Renal pelvis (tissue), 4 donors: ENCODE data around the gene TK1. TPM values are rescaled to one million over a fixed set of nuclear protein-coding genes. Genes with fewer than 3 reads are reported as not detected.

Experiments
- DNase-seq: peaks from one replicate; pipeline ENCODE4 v3.0.0-alpha.2; 2013
- polyA plus RNA-seq, 3 donors: library from polyadenylated mRNA; unstranded; fragments of 120-200 nt; gene quantifications; one replicate each; pipeline ENCODE4 v1.2.1, GENCODE V29; 2013; ENCODE audit not compliant: insufficient read length in 3 of 3

The TK1 gene
- polyA plus RNA-seq, 3 donors: 32.5 to 38.5 (median 33.1) TPM

DNA sequence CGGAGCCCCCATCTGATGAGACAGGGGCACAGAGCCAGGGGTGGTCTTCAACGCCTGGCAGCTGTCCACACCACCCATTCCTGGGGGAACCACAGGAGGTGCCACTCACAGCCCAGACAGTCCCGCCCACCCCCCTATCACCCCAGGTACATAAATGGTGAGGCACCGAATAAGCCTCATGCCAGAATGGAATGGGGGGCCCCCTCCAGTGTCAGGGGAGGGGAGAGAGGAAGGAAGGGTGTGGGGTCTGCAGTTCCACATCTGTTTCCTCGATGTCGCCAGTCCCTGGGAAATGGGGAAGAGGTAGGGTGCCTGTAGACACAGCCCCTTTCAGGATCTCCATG is 60.0 kb downstream of the TK1 start:
- no peak for DNase-seq

DNA sequence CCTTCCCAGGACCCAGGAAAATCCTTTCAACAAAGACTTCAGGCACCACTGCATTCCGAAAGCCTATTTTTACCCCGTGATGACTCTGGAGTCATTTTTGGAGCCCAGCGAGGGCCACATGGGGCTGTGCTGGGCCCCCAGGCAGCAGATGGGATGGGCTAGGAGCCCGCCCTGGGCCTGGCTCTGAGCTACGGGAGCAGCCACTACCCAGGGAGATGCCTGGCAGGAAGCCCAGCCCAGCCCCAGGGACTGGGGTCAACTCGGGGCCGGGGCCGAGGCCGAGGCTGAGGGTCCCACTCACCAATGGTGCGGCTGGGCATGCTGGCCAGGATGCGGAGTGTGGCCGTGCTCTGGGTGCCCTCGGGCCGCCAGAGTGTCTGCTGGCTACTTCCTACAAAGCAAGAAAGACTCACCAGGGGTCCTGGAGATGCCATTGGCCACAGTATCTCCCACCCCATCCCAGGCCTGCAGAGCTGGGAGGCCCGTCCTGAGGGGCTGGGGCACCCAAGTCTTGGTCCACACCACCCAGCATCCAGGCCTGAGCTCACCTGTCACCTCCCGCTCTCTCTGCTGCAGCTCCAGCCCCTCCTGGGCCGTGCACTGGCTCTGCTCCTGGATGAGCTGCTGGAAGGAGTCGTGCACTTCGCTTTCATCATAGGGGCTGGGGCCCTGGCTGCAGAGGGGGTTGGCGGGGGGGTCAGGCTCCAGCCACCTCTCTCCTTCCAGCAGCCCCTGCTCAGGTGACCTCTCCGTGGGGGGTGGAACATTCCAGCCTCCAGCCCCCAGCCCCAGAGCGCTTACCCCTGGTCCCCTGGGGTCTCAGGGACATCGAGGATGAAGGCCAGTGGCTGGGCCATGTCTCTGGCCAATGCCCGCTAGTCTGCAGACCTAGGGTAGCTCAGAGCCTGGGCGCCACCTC is 60.6 kb downstream of the TK1 start:
- DNase-seq: no peak

DNA sequence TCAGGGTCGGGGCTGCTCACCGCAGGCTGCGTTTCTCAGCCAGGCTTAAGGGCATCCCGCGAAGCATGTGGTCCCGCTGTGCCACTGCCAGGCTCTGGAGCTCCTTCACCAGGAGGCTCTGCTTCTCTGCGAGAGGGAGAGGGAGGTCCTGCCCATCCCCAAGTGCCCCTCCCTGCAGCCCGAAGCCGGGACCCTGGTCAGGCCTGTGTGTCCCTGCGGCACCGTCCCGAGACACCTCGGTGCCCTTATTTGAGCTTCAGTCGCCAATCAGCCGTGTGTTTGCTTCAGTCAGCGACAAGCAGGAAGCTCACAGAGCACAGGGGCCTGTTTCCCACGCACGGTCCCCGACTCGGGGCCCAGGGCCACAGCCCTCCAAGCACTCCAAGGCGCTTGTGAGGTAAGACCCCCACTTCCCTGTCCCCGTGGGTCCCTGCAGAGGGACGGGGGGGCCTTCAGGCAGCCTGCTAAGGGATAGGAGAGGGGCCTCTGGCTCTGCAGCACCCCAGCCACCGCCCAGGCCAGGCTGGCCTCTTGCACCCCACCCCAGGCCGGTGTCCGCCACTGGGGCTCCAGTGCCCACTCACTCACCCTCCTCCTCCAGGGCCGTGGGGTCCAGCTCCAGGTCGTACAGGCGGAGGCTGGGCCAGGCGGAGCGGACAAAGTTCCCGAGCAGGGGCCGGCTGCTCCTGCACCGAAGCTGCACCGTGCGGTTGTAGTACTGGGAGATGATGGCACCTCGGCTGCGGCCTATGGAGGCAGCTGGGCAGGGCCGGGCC is 61.5 kb downstream of the TK1 start:
- no peak for DNase-seq

DNA sequence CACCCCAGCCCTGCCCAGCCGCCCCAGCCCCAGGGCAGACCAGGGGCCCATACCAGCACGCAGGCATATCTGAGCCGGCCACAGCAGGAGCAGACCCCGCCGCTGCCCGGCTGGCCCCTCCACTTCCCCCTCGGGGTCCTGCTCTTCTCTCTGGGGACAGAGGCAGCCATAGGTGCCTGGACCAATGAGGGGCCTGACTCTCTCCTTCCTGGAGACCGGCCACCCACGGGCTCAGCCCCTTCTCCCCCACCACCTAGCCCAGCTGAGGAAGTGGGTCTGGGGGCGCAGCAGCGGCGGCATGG is 62.1 kb downstream of the TK1 start:
- DNase-seq: no peak

Other genes with a start within 250 kb of the TK1 start
- 10 to 100 TPM; 12.1 to 18.0 (median 16.1) TPM for gene TNRC6C, start 228.3 kb downstream of the TK1 start, polyA plus RNA-seq
- gene TMC6, start 58.3 kb downstream of the TK1 start, polyA plus RNA-seq: 10 to 100 TPM; 29.1 to 38.4 (median 31.7) TPM
- gene TMC8, start 56.3 kb downstream of the TK1 start, polyA plus RNA-seq: 1 to 10 TPM; 2.1 to 2.5 (median 2.4) TPM
- gene C17orf99, start 40.7 kb downstream of the TK1 start, polyA plus RNA-seq: under 1 TPM; 0.24 to 0.52 (median 0.41) TPM
- gene SYNGR2, start 18.5 kb downstream of the TK1 start, polyA plus RNA-seq: 10 to 100 TPM; 71.5 to 79.1 (median 72.9) TPM
- gene AFMID, start 310 bp upstream of the TK1 start, polyA plus RNA-seq: 10 to 100 TPM; 51.8 to 82.3 (median 73.6) TPM
- 10 to 100 TPM; 26.5 to 32.4 (median 32.2) TPM for gene BIRC5, start 27.2 kb upstream of the TK1 start, polyA plus RNA-seq
- gene TMEM235, start 44.6 kb upstream of the TK1 start, polyA plus RNA-seq: not detected
- 1 to 10 TPM; 7.1 to 8.8 (median 8.4) TPM for gene SOCS3, start 173.0 kb upstream of the TK1 start, polyA plus RNA-seq
- gene PGS1, start 191.6 kb upstream of the TK1 start, polyA plus RNA-seq: 10 to 100 TPM; 46.3 to 58.6 (median 56.4) TPM